Ecto neural progenitor cell (in vitro differentiated cells): ENCODE measurements around the gene MGAM2.
"Not testable (repeated sequence)": the region's sequence is repeated elsewhere in the genome, so short reads cannot be mapped to it uniquely, and the experiment has no call there.

Source experiments
- DNase-seq: peaks from one replicate; pipeline ENCODE4 v3.0.0-alpha.2; 2018; ENCODE audit warnings: low spot score

Gene MGAM2

DNA sequence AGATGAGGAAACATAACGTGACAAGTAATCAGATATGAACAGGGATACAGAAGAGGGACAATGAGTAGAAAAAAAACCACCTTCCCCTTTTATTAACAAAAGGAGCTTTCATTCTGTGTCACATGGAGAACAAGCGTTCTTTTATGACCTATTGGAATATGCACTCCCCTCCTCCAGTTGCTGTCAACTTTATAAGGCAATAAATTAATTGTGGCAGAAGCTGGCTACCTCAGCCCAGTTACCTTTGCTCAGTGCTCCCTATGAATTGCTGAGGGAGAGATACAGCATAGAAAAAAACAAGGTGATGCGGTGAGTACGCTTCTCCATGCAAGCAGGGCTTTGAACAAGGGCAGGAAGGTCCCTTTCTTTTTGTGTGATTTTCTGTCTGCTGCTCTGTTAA, at the start of gene MGAM2:
MGAM2 (plus strand) TSS at position 220 of the 400 bp plus-strand sequence. CDS start 5,156 bp downstream, outside the sequence.
- DNase-seq: no peak

DNA sequence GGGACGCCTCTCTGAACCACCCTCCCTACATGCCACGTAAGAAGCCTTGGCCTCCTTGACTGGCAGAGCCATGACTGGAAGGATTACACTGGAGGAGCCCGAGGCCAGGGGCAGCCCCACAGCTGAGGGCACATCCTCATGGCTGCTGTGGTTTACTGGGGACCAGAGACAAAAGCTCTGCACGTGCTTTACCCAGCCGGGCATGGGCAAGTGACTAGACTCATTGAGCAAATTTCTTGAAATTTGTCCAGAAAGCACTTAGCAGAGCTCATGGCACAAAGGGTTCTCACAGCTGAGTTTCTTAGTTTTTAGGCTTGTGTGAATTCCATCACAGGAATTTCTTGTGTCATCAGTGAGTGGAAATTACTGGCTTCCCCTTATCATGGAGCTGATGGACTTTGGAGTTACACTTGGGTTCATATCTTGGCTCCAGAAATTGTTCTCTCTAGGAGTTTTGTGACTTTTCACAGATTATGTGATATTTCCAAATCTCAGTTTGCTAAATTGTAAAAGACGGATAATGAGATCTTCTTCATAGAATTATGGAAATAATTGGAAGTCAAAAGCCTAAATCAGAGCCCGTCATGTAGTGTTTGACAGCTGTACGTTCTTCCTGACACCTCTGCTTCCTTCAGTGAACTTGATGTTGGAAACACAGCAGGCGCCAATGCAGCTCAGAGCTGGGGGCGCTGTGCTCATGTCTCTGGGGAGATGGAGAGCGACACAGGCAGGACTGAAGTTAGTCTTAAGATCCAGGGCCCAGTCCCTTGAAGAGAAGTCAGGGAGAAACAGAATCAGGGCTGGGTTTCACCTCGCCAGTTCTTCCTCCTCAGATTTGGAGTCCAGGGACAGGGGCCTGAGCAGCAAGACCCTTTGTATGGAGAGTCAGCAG, 47.7 kb upstream of the MGAM2 start:
- no peak for DNase-seq

DNA sequence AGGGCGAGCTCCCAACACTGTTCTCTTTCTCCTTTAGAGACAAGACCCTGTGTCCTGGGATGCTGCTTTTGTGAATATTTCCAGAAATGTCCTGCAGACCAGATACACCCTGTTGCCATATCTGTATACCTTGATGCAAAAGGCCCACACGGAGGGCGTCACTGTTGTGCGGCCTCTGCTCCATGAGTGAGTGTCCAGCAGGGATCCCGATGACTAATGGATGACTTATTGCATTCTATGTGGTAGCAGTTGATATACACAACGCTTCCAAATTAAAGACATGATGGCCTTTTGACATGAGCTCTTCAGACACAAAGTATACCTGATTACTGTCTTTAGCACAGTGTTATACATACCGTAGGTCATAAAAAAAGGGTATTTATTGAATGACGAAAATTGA, 45.0 kb upstream of the MGAM2 start:
- no peak for DNase-seq

DNA sequence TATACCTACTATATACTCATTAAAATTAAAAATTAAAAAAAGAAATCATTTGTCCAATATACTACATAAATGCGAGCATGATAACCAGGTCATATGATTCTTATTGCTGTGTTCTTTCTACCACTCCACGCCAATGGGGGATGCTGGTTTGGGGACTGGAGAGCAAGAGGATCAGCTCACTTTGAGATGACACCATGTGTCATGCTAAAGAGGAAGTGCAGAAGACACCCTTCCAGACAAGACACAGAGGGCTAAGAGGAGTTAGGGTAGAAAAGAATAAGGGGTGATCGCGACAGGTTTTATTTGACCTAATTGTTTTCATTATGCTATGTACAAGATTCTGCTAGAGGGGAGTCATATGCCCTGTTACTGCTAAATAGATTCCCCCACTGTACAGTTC, 33.8 kb upstream of the MGAM2 start:
- DNase-seq: no peak

DNA sequence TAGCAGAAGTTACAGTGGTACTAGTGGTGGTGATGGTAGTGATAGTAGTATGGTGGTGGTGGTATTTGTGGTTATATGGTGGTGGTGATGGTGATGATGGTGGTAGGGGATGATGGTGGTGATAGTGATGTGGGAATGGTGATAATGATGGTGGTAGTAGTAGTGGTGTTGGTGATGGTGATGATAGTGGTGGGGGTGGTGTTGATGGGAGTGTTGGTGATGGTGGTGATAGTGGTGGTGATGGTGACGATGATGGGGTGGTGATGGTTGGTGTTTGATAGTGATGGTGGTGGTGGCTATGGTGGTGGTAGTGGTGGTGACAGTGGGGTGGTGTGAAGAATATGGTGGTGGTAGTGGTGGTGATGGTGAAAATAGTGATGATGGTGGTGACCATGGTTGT, 27.9 kb upstream of the MGAM2 start:
- DNase-seq: no peak

DNA sequence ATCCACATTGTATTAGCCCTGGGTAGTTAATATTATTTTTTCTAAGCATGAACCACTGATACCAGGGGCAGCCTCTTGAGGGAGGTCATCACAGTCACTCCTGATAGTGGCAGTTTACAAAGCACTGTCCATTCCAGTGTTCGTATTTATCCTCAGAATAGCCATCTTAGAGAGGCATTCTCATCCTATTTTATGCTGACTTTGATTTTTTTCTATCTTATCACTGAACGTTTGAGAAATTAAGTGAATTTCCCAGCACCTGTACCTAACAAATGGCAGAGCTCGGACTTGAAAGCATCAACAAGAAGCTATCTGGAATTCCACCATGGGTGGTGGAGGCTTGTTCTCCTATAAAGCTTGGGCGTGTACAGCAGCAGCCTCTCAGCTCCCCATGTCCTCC, 26.1 kb upstream of the MGAM2 start:
- DNase-seq: no peak

DNA sequence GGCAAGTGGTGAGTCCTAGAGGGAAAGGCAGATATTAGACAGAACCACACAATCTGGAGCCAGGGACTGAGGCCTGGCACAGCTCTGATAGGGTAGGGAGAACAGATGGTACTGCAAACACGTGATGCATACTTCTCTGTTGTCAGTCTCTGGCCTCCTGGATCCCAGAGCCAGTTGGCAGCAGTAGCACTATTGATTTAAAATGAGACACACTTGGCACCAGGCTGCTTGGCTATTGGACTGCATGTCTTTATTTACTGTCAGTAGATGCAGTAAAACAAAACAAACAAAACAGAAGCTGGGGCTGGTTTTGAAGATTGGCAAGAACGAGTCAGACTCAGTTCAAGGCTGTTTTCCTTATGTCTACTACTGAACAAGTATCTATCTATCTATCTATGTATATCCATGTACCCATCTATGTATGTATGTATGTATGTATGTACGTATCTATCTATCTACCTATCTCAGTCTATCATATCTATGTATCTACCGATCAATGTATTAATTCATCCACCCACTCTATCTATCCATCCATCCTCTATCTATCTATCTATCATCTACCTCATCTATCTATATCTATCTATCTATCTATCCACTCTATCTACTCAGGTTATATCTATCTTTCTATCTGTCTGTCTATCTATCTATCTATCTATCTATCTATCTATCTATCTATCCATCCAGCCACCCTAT, 23.4 kb upstream of the MGAM2 start:
- no peak for DNase-seq

DNA sequence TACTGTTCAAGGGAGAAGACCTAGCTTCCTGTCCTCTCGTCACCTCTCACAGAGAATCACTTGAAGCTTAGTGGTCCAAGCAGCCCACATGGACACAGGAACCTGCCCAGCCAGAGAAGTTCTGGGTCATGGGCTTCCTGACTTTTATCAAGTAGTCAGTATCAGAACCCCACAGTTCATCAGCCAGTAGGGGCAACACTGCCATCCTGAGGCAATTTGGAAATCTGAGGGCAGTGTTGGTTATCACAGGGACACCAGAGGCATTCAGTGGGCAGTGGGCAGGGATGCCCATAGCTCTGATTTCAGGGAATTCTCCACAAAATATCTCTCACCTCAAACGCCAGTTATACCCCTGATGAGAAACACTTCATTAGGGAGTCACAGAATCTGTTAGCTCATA, 22.5 kb upstream of the MGAM2 start:
- DNase-seq: no peak

DNA sequence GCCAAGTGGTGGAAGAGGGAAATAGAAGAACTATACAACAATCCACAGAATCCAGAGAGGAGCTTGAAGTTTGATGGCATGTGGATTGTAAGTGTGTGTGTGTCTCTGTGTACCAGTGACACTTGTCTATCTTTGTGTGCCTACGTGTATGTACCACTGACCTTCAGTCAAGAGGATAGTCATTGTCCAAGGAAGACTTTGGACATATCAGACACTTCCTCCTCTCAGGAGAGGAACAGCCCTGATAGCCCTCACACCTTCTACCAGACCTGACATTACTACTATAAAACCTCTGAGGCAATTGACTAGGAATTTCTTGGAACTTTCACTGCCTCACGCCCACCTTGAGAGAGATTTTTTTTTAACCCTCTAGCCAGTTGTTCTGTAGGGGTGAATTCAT, 19.6 kb upstream of the MGAM2 start:
- DNase-seq: no peak

DNA sequence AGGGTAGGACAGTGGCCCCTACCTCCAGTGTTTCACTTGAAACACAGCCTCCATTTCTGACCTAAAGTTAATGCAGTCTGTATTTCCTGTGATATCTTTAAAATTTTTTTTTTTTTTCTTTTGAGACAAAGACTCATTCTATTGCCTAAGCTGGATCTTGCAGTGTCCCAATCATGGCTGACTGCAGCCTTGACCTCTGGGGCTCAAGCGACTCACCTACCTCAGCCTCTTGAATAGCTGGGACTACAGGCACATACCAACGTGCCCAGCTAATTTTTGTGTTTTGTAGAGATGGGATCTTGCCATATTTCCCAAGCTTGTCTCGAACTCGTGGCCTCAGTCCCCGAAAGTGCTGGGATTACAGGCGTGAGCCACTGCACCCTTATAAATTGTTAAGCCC, 16.7 kb upstream of the MGAM2 start:
- no peak for DNase-seq

DNA sequence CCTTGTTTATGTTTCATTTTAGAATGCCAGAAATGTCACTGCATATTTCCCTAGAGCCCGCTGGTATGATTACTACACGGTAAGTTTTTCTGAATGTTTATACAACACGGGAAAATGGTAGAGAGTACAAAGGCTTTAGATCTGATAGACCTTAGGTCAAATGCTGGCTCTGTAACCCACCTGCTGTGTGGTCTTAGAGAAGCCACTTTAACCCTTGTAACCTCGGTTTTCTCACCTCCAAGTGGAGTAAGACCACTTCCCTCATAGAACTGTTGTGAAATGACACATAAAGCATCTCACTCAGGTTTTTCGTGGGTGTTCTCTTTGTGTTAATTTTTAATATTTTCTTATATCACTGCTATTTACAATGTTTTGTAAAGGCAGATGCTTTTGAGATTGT, 13.9 kb upstream of the MGAM2 start:
- DNase-seq: no peak

DNA sequence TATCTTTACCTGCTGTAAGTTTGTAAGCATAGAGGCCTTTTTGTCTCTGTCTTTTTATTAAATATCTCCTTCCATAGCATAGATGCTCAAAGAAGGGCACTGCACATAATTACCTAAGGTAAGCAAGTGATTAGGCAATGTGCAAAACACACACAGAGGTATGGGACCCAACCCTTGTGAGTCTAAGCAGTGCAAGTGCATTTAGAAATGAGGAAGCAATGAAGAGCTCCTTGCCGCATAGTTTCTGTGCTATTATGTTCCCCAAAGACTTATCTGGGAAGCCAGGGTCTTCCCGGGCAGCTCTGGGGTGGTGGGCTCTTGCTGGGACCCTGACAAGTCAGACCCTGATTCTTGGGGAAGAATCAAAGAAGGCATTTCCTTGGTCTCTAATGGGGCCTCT, 13.5 kb upstream of the MGAM2 start:
- no peak for DNase-seq

DNA sequence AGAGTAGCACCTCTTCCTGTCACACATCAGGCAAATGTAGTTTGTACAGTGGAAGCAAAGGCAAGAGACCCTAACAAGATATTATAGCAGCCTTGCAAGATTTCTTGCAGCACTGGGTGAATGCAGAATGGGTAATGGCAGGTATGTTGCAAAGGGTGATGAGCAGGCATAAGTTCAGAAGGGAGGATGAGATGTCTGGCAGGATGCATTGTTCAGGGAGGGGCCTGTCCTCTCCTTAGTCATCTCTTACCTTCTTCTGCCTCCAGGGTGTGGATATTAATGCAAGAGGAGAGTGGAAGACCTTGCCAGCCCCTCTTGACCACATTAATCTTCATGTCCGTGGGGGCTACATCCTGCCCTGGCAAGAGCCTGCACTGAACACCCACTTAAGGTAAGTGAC, 12.2 kb upstream of the MGAM2 start:
- DNase-seq: not testable (repeated sequence)

DNA sequence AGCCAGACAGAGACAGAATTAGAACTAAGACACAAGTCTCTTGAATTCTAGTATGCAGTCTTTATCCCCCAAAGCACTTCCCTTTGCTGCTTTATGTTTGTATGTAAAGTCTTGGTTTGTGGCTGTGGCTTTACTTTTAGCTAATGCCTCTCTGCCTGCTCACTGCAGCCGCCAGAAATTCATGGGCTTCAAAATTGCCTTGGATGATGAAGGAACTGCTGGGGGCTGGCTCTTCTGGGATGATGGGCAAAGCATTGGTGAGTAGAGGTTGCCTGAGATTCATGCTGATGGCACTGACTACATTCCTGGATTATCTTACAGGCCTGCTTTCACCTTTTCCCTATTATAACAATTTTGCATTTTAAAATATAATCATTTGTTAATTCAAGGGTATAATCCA, 10.9 kb upstream of the MGAM2 start:
- no peak for DNase-seq

DNA sequence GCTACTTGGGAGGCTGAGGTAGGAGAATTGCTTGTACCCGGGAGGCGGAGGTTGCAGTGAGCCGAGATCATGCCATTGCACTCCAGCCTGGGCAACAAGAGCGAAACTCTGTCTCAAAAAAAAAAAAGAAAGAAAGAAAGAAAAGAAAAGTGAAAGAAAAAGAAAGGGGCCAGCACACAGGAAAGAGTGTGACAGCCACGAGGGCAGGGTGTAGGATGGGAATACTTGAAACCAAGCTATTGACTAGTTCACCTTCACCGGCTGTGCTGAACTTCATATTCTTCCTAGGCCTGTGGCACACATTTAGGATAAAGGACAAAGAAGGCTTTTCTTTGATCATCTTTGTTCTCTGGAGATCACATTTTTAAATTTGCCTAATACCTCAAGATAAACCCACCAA, 9.7 kb upstream of the MGAM2 start:
- DNase-seq: not testable (repeated sequence)

DNA sequence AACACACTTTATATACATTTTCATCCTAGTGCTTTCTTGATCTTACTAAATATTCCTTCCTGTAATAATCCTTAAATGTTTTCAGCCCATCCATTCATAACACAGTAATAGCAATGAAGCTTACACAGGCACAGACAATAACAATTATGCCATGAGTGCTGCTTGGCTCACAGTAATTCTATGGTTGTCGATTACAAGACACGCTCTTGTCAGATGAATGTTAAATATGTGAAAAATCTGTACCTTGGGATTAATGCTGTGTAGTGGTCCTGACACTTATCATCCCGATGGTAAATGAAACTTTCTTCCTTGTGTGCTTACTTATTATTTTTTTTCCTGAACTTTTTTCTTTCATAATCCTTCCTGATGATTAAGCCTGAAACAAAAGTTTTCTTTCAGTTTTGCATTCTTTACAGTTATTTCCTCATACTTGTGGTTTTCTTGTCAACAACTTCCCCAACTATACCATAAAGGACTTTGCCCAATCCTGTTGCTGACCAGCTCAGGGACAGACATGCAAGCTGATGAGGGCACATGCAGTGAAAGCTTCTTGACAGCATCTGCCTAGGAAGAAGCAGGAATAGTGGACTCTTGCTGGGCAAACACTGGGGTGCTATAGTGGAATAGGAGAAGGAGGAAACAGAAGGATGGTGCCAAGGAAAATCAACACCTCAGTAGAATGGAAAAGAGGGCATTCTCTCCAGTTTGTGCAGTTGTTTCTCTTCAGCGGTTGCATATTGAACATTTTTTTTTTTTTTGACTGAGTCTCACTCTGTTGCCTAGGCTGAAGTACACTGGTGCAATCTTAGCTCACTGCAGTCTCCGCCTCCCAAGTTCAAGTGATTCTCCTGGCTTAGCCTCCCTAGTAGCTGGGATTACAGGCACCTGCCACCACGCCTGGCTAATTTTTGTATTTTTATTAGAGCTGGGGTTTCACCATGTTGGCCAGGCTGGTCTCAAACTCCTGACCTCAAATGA, 6.7 kb upstream of the MGAM2 start:
- DNase-seq: no peak

DNA sequence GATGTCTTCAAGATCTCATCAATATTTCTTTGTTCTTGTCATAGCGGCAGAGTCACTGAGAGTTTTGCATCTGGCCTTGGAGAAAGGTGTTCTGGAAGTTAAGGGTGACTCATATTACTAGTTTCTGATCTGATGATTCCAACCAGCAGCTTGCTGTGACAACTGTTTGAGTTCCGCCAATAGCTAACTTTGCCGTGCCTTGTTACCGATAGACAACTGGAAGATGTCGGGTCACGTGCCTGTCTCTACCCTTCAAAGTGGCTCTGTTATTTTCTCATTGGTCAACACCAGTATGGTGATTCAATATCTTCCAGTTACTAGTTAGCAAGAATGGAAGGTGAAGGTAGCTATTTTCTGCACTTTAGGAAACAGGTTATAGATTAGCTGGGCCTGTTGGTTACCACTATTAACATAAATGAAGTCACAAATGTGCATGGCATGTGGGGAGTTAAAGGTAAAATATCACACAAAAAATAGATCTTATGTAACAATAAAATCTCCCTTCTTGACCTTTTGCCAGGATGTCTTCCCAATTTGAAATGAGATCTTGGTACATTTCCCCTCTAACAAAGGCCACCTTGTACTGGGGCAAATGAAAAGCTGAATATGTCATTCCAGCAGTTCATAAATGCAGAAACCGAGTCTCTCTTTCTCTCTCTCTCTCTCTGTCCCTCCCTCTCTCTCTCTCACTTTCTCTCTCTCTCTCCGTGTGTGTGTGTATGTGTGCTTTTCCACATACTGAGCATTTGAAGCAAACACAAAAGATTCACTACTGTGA, 2.6 kb upstream of the MGAM2 start:
- DNase-seq: no peak

DNA sequence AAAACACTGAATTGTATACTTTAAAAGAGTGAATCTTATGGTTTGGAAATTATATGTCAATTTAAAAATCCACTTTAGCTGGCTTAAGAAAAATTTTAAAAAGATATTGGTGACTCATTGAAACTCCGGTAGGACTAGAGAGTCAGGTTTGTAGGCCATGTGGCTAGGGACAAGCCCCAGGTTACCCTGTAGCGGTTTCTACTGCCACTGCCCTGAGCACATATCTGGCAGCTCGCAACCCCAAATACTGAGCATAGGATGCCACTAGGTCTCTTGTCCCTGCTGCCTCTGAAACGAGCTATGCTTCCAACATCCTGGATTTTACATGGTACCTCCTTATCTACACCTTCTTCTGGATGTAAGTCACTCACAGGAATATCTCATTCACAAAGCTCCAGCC, 1.4 kb upstream of the MGAM2 start:
- no peak for DNase-seq

DNA sequence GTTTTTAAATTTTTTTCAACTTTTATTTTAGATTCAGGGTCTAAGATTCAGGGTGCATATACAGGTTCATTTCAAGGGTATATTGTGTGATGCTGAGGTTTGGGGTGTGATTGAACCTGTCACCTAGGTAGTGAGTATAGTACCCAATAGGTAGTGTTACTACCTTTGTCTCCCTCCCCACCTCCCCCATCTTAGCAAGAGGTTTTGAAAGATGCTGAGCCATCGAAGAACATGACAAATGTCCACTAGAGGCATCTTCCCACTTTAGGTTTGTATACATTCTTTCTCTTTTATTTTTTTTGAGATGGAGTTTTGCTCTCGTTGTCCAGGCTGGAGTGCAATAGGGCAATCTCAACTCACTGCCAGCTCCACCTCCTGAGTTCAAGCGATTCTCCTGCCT, 880 bp upstream of the MGAM2 start:
- no peak for DNase-seq

DNA sequence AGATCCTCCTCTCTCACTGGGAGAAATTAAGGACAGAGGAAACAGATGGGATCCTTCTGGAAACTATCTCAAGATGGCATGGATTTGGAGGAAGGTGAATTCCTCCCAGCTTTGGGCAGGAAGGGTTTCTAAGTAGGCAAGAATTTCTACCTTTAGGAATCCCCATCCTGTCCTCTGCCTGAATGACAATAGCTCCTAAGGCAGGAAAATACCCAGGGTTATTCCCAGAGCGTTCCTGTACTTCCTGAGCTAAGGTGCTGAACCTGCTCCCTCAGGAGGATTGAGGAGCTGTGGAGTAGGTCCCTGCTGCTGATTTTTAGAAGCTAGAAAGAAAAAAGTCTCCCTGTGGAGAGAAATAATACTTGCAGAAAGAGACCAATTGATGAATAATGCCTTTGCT, 568 bp downstream of the MGAM2 start:
- no peak for DNase-seq

DNA sequence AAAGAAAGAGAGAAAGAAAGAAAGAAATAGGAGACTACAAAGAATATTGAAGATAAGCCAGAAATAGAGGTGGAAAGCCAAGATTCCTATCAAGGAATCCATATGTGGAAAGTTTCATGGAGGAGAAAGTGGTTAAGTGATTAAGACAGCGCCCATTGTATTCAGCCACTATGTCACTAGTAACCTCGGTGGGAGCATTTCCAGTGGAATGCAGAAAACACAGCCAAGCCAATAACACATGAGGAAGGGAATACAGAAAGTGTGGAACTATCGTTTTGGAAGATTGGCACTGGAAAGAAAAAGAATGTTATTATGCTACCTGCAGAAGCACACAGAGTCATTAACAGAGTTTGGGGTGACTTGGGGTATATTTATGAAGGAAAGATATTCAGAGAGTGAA, 2.7 kb downstream of the MGAM2 start:
- DNase-seq: no peak

DNA sequence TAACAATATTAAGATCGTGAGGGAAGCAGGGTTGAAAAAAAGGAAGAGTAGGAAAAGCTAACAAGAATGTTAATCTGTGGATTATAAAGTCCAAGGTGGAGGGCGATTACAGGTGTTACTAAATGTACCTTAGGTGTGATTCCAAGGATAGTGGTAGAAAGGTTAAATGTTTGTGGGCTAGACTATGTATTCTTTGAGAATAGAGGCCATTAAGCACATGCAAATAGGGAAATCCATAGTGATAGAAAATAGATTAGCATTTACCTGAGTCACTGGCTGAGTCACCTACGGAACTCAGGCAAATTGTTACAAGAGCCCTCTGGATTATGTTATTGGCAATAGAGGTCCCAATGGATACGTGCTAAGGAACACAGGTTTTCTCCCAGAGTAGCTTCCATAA, 9.0 kb downstream of the MGAM2 start:
- DNase-seq: no peak
